Frontal cortex (tissue), 4 donors: Measurements from ENCODE around the gene SARS2. TPM values are rescaled to one million over a fixed set of nuclear protein-coding genes. Genes with fewer than 3 reads are reported as not detected.
"Not testable (repeated sequence)": the region's sequence is repeated elsewhere in the genome, so short reads cannot be mapped to it uniquely, and the experiment has no call there.

ENCODE experiments used
- DNase-seq, 2 donors: peaks; one replicate each; pipeline ENCODE4 v3.0.0; 2012; ENCODE audit warnings: low spot score in 2 of 2
- FAIRE-seq: peaks from 2 replicates; lab custom pipeline; 2012; peaks lifted over from hg19 to GRCh38; lab: Jason Lieb, UNC
- total RNA-seq: library from RNA; depleted of rRNA; stranded (reverse); fragments of >200 nt; gene quantifications from one replicate; pipeline ENCODE4 v1.2.3, GENCODE V29; 2014
- donor health status: control.
- donor health status: control.
- donor health status: control.

SARS2 gene
- total RNA-seq, 1 donor from 2014 or later = 6.9 TPM

GRCh38 chr19:38875656-38876395, 54.7 kb downstream of the SARS2 start:
- FAIRE-seq = no peak
- DNase-seq = no peak

- DNase-seq, FAIRE-seq: not testable (repeated sequence)
These were observed 57.2 kb downstream of the SARS2 start for GRCh38 chr19:38873400-38873799.

GRCh38 chr19:38870612-38871011, 60.0 kb downstream of the SARS2 start:
- FAIRE-seq = no peak
- DNase-seq = no peak

GRCh38 chr19:38869836-38870607, 60.5 kb downstream of the SARS2 start:
- FAIRE-seq = no peak
- peak; percentile 73 to 87 for DNase-seq

DNA sequence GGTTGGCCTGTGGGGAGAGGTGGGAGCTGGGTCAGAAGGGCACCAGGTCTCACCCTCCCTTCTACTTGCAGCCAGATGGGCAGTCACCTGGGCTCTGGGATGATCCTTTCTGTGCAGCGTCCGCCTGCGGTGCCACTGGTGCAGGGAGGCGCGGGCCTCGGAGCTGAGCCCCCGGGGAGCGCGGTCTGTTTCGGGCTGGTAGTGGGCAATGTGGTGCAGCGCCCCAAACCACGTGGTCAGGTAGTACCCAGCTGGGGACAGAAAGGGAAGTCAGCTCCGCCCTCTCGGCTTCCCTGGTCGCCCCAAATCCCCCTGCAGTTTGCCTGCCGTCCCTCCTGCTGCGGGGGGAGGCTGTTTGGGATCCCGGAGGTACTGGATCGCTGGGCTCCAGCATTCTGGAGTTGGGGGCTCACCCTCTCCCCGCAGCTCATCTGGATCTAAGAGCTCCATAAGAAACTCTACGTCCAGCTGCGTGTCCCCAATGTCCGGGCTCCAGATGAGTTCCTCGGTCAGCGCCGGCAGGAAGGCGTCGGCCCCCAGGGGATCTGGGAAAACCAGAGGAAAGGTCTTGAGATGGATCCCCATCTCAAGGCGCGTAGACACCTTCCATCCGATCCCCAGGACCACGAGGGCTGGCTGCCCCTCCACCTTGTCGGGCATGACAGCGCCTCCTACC, 61.3 kb downstream of the SARS2 start:
- peak in 1 of 2 donors; percentile 50 for DNase-seq
- FAIRE-seq = no peak

- DNase-seq (no peak), FAIRE-seq (no peak)
These were observed 62.0 kb downstream of the SARS2 start for GRCh38 chr19:38868551-38868950.

- DNase-seq (no peak), FAIRE-seq (peak; percentile 47)
These were observed 63.3 kb downstream of the SARS2 start for GRCh38 chr19:38867171-38867780.

Other genes starting within 250 kb of the SARS2 start
- under 0.01 TPM for gene CAPN12, start 186.3 kb downstream of the SARS2 start, total RNA-seq
- gene LGALS7, start 157.2 kb downstream of the SARS2 start, total RNA-seq = not detected
- gene LGALS7B, start 141.6 kb downstream of the SARS2 start, total RNA-seq = not detected
- under 0.01 TPM for gene LGALS4, start 117.8 kb downstream of the SARS2 start, total RNA-seq
- 15.1 TPM for gene ECH1, start 99.0 kb downstream of the SARS2 start, total RNA-seq
- 372 TPM for gene HNRNPL, start 80.8 kb downstream of the SARS2 start, total RNA-seq
- 5.3 TPM for gene RINL, start 52.5 kb downstream of the SARS2 start, total RNA-seq
- 56.7 TPM for gene SIRT2, start 31.1 kb downstream of the SARS2 start, total RNA-seq
- 3.3 TPM for gene NFKBIB, start 30.8 kb downstream of the SARS2 start, total RNA-seq
- gene CCER2, start 18.6 kb downstream of the SARS2 start, total RNA-seq = 1.6 TPM
- 17.1 TPM for gene MRPS12, start 181 bp upstream of the SARS2 start, total RNA-seq
- 4.5 TPM for gene FBXO17, start 45.0 kb upstream of the SARS2 start, total RNA-seq
- 8.6 TPM for gene FBXO27, start 101.8 kb upstream of the SARS2 start, total RNA-seq
- gene ACP7, start 153.6 kb upstream of the SARS2 start, total RNA-seq = not detected
- 0.82 TPM for gene PAK4, start 195.0 kb upstream of the SARS2 start, total RNA-seq